ENCODE measurements around the gene RPL18A.

The RPL18A gene

DNA sequence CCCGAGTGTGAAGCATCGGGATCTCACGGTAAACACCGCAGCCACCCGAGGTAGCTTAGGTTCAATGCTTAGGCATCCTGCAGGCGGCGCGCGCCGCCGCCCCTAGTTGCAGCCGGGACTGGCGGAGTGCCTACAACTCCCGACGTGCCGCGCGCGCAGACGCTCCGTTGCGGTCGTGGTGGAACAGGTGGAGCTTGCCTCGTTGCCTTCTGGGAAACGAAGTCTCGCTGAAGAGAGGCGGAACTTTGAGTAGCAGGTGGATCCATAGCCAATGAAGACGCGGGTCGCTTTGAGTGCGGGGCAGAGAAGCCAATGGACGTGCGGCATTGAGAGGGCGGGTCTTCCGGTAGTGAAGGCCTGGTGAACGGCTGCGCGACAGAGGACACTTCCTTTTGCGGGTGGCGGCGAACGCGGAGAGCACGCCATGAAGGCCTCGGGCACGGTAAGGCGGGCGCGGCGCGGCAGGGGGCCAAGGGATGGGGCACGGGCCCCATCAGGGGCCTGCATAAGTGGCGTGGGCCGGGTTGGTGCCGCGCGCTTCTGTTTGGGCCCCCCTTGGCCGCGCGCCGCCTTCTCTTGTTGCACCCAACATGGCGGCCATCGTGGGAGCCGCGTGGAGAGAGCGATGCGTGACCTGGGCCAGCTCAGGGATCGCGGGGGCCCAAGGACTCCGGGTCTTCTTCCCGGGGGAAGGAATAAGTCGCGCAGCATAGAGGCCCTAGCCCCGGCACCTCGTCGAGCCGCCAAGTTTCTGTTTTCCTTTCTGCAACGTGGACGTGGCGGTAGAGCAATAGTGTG lies at the start of gene RPL18A:
TSS of gene RPL18A (plus strand) at position 378 of the 798 bp plus-strand sequence. CDS start at position 425, 47 bp downstream.
- peak; percentile 99 for DNase-seq (ENCODE audit: low spot score)

DNA sequence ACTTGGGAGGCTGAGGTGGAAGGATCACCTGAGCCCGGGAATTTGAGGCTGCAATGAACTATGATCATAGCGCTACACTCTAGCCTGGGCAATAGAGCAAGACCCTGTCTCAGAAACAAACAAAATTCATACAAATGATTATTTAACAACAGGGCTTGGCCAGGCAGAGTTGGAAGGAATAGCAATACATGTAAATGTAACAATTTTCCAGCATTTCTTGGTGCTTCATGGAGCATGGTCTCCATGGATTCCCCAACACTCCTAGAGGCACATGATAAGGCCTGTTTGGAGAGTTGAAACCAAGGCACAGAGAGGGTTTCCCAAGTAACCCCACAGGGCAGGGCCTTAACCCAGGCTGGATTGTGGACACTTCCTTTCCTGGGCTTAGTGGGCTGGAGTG lies 48.6 kb upstream of the RPL18A start:
- no peak for DNase-seq (ENCODE audit: low spot score)

DNA sequence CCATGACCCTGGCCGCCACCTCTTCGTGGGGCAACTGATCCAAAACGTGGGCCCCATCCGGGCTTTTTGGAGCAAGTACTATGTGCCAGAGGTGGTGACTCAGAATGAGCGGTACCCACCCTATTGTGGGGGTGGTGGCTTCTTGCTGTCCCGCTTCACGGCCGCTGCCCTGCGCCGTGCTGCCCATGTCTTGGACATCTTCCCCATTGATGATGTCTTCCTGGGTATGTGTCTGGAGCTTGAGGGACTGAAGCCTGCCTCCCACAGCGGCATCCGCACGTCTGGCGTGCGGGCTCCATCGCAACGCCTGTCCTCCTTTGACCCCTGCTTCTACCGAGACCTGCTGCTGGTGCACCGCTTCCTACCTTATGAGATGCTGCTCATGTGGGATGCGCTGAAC lies 48.0 kb upstream of the RPL18A start:
- no peak for DNase-seq (ENCODE audit: low spot score)

DNA sequence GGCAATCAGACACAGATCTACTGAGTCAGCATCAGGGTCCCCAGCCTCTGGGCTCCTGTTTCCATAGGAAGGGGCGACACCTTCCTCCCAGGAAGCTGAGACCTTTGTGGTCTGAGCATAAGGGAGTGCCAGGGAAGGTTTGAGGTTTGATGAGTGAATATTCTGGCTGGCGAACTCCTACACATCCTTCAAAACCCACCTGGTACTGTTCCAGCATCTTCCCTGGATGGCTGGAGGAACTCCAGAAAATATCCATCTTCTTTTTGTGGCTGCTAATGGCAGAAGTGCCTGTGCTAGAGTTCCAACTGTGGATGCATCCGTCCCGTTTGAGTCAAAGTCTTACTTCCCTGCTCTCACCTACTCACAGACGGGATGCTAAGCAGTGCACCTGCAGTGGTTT lies 47.6 kb upstream of the RPL18A start:
- no peak for DNase-seq (ENCODE audit: low spot score)

DNA sequence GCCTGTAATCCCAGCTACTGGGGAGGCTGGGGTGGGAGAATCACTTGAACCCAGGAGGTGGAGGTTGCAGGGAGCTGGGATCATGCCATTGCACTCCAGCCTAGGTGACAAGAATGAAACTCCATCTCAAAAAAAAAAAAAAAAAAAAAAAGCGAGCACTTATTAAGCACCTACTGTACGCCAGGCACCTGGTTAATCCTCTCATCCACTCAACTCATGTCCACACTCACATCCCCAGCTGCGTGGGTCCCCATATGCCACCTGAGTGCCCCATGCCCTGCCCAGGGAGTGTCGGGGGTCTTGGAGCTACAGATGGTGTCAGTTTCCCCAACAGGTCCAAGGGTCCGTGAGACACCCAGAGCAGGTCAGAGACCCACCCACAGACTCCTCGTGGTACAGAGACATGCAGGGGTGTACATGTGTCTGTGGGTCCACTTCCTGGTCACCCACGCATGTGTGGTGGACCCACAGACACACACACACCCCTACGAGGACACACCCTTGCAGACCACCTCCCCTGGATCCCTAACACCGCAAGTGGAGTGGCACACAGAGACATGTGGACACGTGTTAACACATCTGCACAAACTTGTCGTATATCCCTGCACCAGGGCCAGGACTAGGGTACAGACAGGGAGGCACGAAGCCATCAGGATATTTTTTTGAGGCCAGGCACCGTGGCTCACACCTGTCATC lies 41.9 kb upstream of the RPL18A start:
- DNase-seq (ENCODE audit: low spot score), result no peak

DNA sequence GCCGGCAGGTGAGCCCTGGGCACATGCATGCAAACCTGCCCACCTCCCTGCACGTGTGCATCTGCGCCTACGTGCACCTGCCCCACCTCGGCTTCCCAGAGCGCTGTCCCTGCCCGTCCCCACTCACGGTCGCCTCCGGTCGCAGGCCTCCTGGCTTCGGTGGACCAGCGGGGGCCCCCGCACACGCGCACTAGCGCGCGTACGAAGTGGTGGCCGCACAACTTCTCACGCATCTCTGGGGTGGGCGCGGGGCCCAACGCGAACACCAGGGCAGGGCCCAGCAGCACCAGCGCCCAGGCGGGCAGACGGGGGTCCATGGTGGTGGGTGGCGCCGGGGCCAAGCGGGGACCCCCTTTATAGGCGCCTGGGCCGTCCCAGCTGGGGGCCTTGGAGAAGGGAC lies 38.5 kb upstream of the RPL18A start, which contains the start of gene INSL3:
TSS of gene INSL3 (minus strand) at position 330 of the 400 bp plus-strand sequence. CDS start at position 317, 13 bp downstream.
- no peak for DNase-seq (ENCODE audit: low spot score)

DNA sequence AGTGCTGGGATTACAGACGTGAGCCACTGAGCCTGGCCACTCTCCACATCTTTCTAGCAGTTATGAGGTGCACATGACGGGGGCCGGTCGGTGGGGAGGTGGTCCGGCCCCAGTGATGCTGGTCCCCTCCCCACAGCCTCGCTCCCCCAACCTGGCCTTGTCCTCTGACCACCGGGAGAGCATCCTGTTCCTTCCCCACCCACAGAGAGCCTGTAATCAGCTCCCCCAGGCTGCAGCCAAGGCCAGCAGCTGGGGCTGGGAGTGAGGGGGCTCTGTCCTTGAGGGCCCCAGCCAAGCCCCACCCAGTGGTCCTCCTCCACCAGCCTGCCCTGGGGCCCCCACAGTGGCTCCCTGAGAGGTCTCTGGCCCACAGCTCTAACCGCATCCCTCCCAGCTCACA lies 35.4 kb upstream of the RPL18A start:
- DNase-seq (ENCODE audit: low spot score), result no peak

DNA sequence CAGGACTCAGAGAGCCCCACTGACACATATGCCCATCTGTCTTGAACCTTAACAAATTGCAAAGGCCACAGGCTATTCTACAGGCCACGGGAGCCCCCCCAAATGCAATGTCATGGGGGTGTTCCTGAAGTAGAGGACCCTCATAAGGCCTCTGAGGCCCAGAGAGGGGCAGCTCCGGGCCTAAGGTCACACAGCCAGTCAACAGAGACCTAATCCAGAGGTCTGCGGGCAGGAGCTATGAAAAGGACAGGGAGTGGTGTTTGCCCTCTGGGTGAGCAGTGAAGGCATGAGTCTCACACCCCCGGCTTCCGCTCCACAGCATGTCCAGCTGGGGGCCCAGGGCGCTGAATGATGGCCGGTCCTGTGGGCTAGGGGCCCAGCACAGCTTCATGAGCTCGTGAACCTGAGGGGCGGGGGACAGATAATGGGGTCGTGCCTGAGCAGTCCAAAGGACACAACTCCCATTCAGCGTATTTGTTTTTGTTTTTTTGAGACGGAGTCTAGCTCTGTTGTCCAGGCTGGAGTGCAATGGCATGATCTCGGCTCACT lies 33.1 kb upstream of the RPL18A start:
- no peak for DNase-seq (ENCODE audit: low spot score)

DNA sequence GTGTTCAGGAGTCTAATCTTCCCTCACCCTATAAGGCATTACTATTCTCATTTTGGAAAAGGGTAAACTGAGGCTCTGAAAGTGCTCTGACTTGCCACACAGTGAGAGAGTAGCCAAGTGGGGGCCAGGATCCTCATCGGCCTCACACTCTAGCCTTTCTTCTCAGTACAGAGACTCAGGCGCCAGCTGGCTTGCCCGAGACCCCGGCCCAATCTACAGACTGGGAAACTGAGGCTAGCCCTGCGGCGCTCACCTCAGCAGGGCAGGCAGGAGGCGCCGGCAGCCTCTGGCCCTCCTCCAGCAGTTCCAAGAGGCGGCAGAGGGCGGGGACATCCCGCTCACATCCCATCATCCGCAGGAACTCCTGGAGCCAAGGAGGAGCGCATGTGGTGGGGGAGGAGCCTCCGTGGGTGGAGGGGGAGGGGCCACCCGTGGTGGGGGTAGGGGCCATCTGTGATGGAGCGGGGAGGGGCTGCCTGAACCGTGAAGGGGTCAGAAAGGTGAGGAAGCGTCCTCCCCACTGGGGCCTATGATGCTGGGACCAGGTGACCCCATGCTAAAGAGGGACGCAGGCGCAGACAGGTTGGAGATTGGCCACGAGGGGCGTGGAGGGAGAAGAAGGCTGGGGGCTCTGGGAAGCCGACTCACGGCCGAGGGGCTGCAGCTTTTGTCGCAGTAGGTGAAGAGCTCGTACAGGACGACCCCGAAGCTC lies 29.7 kb upstream of the RPL18A start:
- peak; percentile 79 for DNase-seq (ENCODE audit: low spot score)

DNA sequence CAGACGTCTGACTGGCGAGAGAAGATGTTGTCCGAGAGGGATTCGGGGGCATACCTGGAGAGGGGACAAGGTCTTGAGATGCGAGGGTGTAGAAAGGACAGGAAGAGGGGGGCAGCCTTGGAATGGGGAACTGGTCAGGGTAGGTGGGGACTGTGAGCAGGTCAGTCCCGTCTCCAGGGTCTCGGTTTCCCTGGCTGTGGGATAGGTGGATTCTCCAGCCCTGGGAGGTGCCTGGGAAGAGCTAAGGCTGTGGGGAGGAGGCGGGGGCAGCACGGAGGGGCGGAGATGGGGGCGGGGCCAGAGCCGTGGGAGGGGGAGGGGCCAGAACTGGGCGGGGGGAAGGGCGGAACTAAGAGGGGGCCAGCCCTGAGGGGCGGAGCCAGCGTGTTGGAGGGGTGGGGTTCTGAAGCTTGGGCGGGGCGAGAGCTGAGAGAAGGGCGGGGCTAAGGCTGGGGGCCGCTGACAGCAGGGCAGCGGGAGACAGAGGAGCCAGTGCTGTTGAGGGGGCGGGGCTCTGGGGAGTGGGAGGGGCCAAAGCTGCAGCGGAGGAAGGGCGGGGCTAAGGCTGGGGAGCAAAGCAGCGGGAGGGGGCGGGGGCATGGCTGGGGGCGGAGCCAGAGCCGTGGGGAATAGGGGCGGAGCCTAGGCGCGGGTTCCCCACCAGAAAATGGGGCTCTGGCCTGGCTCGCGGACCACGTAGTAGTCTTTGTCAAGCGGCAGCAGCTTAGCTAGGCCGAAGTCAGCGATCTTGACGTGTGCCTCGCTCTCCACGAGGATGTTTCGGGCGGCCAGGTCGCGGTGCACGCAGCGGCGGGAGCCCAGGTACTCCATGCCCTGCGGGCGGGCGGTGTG lies 28.9 kb upstream of the RPL18A start:
- peak; percentile 95 for DNase-seq (ENCODE audit: low spot score)

DNA sequence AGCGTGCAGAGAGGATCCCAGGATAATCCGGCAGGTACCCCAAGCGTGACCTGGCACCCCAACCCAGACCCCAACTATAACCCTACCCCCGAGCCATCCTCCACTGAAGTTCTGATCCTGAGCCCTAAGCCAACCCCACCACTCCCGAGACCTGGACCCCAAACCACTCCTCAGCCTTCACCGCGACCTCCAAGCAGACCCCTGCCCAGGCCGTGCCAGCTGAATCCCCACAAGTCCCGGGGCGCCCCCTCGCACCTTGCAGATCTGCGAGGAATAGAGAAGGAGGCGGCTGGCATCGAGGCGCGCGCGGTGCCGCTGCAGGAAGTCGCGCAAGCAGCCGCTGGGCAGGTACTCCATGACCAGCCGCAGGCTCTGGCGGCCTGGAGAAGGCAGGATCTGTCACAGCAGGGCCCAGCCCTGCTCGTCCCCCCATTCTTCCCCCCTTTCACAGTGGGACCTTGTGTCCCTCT lies 28.3 kb upstream of the RPL18A start:
- no peak for DNase-seq (ENCODE audit: low spot score)

DNA sequence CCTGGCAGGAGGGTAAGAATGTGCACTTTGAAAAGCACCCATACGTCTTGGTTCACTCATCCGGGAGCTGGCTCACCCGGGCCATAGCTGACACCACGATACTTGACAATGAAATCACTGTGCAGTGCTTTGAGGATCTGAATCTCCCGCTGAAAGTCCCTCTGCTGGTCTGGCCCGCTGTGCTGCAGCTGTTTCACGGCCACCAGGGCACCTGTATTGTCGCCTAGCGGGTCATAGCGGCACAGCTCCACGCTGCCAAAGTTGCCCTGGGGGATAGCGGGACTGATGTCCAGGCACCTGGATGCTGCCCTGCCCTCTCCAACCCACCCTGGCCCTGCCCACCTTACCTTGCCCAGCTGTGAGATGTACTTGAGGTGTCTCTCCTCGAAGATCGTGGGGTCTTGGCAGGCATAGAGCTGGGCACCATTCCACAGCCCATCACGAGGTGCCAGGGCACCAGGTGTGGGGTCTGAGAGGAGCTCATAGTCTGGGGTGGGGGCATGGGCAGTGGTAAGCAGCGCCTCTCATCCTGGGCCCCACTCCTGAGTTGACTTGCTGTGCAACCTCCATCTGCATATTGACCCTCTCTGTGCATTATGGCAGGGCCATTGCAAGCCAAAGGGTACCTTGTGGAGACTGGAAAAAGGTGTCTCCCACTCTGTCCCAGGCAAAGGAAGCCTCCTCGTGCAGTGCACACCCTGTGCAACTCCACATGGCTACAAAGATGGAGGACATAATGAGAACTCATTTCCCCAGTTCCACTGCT lies 27.1 kb upstream of the RPL18A start:
- DNase-seq (ENCODE audit: low spot score), result no peak

DNA sequence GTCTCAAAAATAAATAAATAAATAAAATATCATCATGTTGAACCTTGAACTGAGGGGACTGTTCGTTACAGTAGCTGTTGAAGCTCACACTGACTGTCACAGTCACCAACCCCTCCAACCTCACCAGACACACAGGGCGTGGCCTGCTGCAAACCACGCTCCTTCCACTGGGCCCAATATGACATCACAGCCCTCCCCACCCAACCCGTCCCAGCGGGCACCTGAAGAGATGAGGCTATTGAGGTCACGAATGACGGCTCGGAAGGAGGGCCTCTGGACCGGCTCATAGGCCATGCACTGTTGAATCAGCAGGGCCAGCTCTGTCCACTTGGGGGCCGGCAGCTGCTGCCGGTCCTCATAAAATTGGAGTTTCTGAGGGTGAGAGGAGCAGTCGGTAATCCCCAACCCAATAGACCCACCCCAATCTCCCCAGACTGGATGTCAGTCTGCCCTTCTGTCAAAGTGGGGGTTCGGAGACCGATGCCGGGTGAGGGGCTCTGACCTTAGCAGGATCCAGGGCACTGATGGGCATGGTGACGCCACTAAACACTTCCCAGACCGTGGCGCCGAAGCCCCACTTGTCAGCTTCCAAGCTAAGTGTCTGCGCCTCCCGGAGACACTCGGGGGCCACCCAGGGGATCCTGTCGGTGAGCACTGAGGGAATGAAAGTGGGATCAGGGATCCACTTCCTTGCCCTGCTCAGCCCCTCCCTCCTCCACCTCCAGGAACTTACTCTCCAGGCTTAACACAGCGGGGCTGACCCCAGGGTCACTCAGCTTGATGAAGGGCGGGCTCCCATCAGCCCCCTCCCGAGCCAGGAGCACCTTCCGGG lies 25.1 kb upstream of the RPL18A start:
- DNase-seq (ENCODE audit: low spot score), result no peak

DNA sequence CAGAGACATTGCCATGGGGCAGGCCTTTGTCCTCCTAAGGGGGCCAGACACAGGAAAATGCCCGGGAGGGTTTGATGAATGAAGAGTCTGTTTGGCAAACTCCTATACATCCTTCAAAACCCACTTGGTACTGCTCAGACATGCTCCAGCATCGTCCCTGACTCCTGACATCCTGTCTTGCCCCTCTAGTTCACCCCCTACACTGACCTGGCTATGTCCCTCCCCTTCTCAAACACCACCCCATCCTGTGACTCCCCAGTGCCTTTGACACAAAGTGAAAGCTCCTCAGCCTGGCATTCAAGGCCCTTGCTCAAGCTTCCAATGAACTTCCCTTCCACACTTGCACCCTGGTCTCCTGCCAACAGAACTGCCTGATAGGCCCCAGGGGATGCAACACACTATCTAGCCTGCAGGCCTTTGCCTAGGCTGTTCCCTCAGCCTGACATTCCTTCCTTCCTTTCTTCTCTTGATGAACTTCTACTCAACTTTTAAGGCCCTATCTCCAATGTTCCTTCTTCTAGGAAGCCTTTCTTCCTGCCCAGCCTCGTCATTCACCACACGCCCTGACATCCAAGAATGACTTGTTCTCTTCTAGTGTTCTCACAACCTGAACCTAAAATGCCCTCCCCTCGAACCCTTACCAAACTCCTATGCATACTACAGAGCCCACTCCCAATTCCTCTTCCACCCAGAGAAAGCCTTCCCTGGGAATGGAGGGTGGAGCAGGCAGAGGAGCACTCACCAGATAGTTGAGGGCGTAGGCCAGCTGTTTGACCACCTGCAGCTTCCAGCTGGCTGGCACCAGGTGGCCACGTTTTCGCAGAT lies 24.3 kb upstream of the RPL18A start:
- no peak for DNase-seq (ENCODE audit: low spot score)

DNA sequence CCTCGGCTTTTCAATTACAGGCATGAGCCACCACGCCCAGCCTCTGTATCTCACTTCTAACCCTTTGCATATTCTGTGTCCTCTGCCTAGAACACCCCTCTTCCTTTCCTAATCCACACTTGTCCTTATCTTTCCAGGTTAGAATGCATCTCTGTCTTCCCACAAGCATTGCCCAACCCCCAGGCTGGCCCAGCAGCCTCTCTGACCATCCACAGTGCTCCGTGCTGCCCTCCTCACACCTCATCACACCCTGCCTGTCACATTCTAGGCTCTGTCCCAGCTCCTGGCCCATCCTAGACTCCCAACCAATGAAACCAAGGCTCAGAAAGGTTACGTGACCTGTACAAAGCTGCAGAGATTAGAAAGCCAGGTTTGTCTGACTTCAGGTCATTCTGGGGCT lies 23.2 kb upstream of the RPL18A start:
- DNase-seq (ENCODE audit: low spot score), result no peak

DNA sequence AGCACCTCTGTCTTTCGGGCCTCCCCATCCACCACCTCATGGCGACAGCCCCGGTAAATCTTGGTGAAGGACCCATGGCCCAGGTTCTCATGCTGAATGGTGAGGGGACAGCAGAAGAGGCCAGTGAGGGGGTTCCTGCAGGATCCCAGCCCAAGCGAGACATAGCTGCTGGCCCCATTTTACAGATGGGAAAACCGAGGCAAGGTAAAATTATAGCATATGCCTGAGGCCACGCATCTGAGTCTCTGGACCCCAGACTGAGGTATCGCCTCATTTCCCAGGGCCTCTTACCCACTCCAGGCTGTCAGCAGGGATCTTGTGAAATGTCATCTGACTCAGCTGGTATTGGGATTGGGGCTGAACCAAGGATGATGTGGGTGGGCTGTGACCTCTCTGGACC lies 21.7 kb upstream of the RPL18A start:
- DNase-seq (ENCODE audit: low spot score), result no peak

DNA sequence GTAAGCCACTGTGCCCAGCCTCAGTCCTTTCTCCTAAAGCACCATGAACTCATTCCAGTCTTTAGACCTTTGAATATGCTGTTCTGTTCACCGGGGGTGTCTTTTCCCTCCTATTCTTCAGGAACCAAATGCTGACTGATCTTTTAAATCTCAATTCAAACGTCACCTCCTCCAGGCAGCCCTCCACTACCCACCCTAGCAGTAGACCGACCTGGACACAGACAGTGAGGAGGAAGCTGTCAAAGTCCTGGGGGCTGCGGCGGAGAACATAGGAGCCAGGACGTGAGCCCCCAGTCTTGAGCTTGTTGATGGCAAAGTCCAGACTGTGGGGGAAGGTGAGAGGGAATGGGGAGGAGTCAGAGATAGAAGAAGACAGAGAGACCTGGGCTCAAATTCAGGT lies 19.7 kb upstream of the RPL18A start:
- DNase-seq (ENCODE audit: low spot score), result no peak

DNA sequence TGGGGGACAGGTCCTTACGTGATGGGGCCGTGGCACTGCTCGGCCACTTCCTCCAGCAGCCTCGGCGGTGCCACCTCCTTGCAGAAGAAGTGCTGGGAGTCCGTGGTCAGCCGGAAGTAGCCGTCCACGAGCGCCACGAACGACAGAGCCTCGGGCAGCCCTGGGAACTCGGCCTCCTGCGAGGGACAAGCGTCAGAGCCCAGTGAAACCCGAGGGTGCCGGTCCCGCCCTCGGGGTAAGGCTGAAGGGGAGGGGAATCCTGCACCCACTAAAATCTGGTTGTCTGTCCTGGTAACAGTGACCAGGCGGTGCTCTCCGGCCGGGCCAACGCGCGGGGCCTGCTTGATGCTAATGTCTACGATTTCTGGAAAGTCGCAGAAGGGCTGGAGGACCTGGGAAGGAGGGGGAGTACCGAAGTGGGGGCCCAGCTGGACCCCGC lies 18.3 kb upstream of the RPL18A start:
- DNase-seq (ENCODE audit: low spot score), result no peak

Data from LoVo (cell line).